ENCODE measurements around the gene QKI.

DNA sequence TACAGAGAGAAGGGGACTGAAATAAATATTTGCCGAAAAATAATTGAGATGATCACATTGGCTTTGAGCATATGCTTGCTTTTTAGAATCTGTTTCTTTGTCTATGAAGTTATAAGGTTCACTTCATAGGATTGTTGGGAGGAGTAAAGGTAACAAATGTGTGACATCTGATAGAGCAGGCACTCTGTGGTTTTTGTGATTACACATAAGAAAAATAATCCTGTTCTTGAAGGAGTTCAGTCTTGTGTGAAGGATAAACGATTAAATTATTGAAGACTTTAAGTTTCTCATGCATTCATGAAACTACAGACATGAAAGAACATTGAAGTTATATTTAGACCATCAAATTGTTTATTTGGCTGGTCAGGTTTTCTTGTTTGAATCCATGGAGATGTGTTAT lies 45.0 kb downstream of the QKI start:
- TF ChIP-seq, protein P1, sequence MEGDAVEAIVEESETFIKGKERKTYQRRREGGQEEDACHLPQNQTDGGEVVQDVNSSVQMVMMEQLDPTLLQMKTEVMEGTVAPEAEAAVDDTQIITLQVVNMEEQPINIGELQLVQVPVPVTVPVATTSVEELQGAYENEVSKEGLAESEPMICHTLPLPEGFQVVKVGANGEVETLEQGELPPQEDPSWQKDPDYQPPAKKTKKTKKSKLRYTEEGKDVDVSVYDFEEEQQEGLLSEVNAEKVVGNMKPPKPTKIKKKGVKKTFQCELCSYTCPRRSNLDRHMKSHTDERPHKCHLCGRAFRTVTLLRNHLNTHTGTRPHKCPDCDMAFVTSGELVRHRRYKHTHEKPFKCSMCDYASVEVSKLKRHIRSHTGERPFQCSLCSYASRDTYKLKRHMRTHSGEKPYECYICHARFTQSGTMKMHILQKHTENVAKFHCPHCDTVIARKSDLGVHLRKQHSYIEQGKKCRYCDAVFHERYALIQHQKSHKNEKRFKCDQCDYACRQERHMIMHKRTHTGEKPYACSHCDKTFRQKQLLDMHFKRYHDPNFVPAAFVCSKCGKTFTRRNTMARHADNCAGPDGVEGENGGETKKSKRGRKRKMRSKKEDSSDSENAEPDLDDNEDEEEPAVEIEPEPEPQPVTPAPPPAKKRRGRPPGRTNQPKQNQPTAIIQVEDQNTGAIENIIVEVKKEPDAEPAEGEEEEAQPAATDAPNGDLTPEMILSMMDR (IDR thresholded peaks at IDR 0.05), result no peak
- TF ChIP-seq POLR2A (IDR thresholded peaks at IDR 0.05), result no peak
